ENCODE measurements around the gene WBP11. TPM values are rescaled to one million over a fixed set of nuclear protein-coding genes. Genes with fewer than 3 reads are reported as not detected.

WBP11 gene
- total RNA-seq, 1 experiment from 2014 or later, result 108 TPM

DNA sequence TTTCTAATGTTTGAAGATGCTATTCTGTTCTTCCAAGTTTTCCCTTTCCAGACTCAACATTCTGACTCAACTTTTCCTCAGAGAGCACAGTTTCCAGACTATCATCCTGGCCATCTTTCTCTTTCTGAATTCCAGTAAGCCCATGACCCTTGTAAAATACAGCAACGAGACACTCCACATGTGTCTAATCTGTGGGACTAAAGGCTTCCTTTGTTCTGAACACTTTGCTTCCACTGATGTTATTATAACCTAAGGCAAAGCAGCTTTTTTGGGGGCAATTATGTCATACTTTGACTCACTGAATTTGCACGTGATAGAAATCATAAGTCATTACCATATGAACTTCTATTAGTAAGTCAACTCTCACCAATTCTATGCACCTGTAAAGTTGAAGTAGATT is 46.4 kb upstream of the WBP11 start:
- Histone ChIP-seq H3K56ac (ENCODE audit: insufficient read length, low read depth, low read length) (no peak overlapping the region), H2BK15ac (ENCODE audit: low read depth, low read length) (no peak overlapping the region), H2BK5ac (ENCODE audit: insufficient read length, low read length) (no peak overlapping the region), H4K91ac (ENCODE audit: insufficient read length, low read depth, low read length) (no peak overlapping the region), H2BK20ac (ENCODE audit: low read depth, low read length, poor library complexity, severe bottlenecking) (no peak overlapping the region), H3K27ac (ENCODE audit: insufficient read length, low read depth, low read length) (no peak overlapping the region), H2BK120ac (ENCODE audit: low read depth, low read length, poor library complexity, severe bottlenecking) (no peak overlapping the region), H3K4ac (ENCODE audit: low read depth, low read length) (no peak overlapping the region), H2AK5ac (ENCODE audit: insufficient read length, low read length) (no peak overlapping the region), H3K9ac (ENCODE audit: extremely low read depth, insufficient read length, low read length) (no peak overlapping the region), H3K9me3 (ENCODE audit: control insufficient read depth, low read depth, low read length) (no peaks in the 10 kb centered on the region), H3T11ph (ENCODE audit: low read length) (no peak overlapping the region), H3K79me1 (ENCODE audit: insufficient read depth, low read depth, low read length, poor library complexity, severe bottlenecking) (no peaks in the 10 kb centered on the region), H3K23ac (ENCODE audit: insufficient read length, low read depth, low read length) (no peak overlapping the region), H2AFZ (ENCODE audit: low read length) (no peak overlapping the region), H4K5ac (ENCODE audit: insufficient read length, low read depth, low read length) (no peak overlapping the region), H3K79me2 (ENCODE audit: insufficient read depth, low read length) (no peaks in the 10 kb centered on the region), H4K8ac (replicated peaks; ENCODE audit: insufficient read length, low read depth, low read length) (no peak overlapping the region), H3K4me1 (ENCODE audit: insufficient read depth, low read length) (peaks cover 2% of the 10 kb centered on the region; the same call in 1 of the 2 replicates), H4K20me1 (ENCODE audit: control insufficient read depth, insufficient read depth, insufficient read length) (no peaks in the 10 kb centered on the region), H3K27me3 (ENCODE audit: insufficient read depth, low read length) (no peaks in the 10 kb centered on the region; the same call in 1 of the 2 replicates), H3K4me2 (ENCODE audit: insufficient read depth, insufficient read length, low read length) (no peak overlapping the region), H3K14ac (ENCODE audit: insufficient read depth, low read length) (no peak overlapping the region), H3K23me2 (ENCODE audit: insufficient read length, low read depth, low read length, poor library complexity, severe bottlenecking) (no peaks in the 10 kb centered on the region), H2BK12ac (ENCODE audit: insufficient read length, low read depth, low read length) (no peak overlapping the region), H3K18ac (ENCODE audit: insufficient read length, low read depth, low read length) (no peak overlapping the region)
- TF ChIP-seq, protein P1, sequence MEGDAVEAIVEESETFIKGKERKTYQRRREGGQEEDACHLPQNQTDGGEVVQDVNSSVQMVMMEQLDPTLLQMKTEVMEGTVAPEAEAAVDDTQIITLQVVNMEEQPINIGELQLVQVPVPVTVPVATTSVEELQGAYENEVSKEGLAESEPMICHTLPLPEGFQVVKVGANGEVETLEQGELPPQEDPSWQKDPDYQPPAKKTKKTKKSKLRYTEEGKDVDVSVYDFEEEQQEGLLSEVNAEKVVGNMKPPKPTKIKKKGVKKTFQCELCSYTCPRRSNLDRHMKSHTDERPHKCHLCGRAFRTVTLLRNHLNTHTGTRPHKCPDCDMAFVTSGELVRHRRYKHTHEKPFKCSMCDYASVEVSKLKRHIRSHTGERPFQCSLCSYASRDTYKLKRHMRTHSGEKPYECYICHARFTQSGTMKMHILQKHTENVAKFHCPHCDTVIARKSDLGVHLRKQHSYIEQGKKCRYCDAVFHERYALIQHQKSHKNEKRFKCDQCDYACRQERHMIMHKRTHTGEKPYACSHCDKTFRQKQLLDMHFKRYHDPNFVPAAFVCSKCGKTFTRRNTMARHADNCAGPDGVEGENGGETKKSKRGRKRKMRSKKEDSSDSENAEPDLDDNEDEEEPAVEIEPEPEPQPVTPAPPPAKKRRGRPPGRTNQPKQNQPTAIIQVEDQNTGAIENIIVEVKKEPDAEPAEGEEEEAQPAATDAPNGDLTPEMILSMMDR (conservative IDR thresholded peaks at IDR 0.05), result no peak
- WGBS (ENCODE audit: extremely low coverage, insufficient read length, low lambda C conversion rate), result no CpG with 5 or more reads among the region's 2 CpGs
- peaks cover 18 to 20% of the 10 kb centered on the region in 2 experiments for H3K4me1 Mint-ChIP-seq
- no peaks in the 10 kb centered on the region for H3K36me3 Mint-ChIP-seq (ENCODE audit: insufficient read depth in 1 of 3, low read depth in 3 of 3)
- no peaks in the 10 kb centered on the region for H3K9me3 Mint-ChIP-seq
- no peaks in the 10 kb centered on the region for H3K27me3 Mint-ChIP-seq (ENCODE audit: low read depth)
- DNase-seq, result no peak
- no peak overlapping the region for H3K4me3 Mint-ChIP-seq
- no peak overlapping the region for H3K27ac Mint-ChIP-seq

All from H9 (cell line).